Fibroblast of villous mesenchyme (primary cell): Measurements from ENCODE around the gene DPAGT1. TPM values are rescaled to one million over a fixed set of nuclear protein-coding genes. Genes with fewer than 3 reads are reported as not detected.

ENCODE experiments used
- DNase-seq: peaks from one replicate; pipeline ENCODE4 v3.0.0-alpha.2; 2010; ENCODE audit warnings: low read depth
- H3K4me3 ChIP-seq: 2 replicates; pipeline ENCODE4 v1.5.1; 2011; ENCODE audit warnings: low read depth, mild to moderate bottlenecking, low read length
- CTCF ChIP-seq: IDR thresholded peaks from 2 replicates; pipeline ENCODE4 v1.5.1; 2012; ENCODE audit warnings: low read depth, mild to moderate bottlenecking, low read length; ENCODE audit not compliant: insufficient read depth
- total RNA-seq: library from RNA; depleted of rRNA; stranded (reverse); fragments of >200 nt; gene quantifications from 2 replicates; pipeline ENCODE4 v1.2.3, GENCODE V29; 2012

The DPAGT1 gene
- total RNA-seq, 1 donor: 29.4 TPM

GRCh38 chr11:119048644-119049043 lies 53.0 kb downstream of the DPAGT1 start:
- TF ChIP-seq CTCF: no peak
- H3K4me3 ChIP-seq: no peak overlapping the region
- DNase-seq: no peak

DNA sequence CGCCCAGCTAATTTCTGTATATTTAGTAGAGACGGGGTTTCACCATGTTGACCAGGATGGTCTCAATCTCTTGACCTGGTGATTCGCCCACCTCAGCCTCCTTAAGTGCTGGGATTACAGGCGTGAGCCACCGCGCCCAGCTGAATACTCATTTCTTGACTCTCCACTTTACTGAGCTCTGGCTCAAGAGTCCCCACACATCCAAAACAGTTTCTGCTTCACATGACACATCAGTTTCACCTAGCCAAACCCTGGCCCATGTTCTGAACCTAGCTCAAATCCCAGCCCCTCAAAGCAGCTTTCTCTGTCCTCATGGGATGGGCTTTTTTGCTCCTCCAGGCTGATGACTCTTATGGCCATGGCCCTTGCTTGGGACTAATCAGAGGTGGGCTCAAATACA lies 54.4 kb downstream of the DPAGT1 start:
- no peak for TF ChIP-seq CTCF
- DNase-seq: no peak

More for the DNA sequence above, 54.4 kb downstream of the DPAGT1 start:
- H3K4me3 ChIP-seq: no peak overlapping the region

Other genes starting within 250 kb of the DPAGT1 start
- not detected in 2 replicates for gene CXCR5, start 218.0 kb downstream of the DPAGT1 start, total RNA-seq
- 28.9 and 29.0 TPM in 2 replicates for gene BCL9L, start 175.9 kb downstream of the DPAGT1 start, total RNA-seq
- not detected in 2 replicates for gene UPK2, start 145.6 kb downstream of the DPAGT1 start, total RNA-seq
- not detected in 2 replicates for gene FOXR1, start 130.1 kb downstream of the DPAGT1 start, total RNA-seq
- gene CENATAC, start 103.7 kb downstream of the DPAGT1 start, total RNA-seq: 34.5 and 42.8 TPM in 2 replicates
- gene RPS25, start 83.5 kb downstream of the DPAGT1 start, total RNA-seq: 886 and 914 TPM in 2 replicates
- gene TRAPPC4, start 83.1 kb downstream of the DPAGT1 start, total RNA-seq: 55.4 and 94.6 TPM in 2 replicates
- gene SLC37A4, start 71.0 kb downstream of the DPAGT1 start, total RNA-seq: 9.5 and 13.2 TPM in 2 replicates
- 155 and 174 TPM in 2 replicates for gene HYOU1, start 44.6 kb downstream of the DPAGT1 start, total RNA-seq
- gene VPS11, start 34.0 kb downstream of the DPAGT1 start, total RNA-seq: 24.2 and 24.6 TPM in 2 replicates
- gene HMBS, start 17.0 kb downstream of the DPAGT1 start, total RNA-seq: 11.2 and 13.2 TPM in 2 replicates
- gene C2CD2L, start 5.5 kb upstream of the DPAGT1 start, total RNA-seq: 4.5 and 5.6 TPM in 2 replicates
- gene HINFP, start 19.7 kb upstream of the DPAGT1 start, total RNA-seq: 18.6 and 20.3 TPM in 2 replicates
- under 0.01 and 0.86 TPM in 2 replicates for gene ABCG4, start 47.2 kb upstream of the DPAGT1 start, total RNA-seq
- gene NLRX1, start 66.9 kb upstream of the DPAGT1 start, total RNA-seq: 16.4 and 17.7 TPM in 2 replicates
- gene NHERF4, start 83.6 kb upstream of the DPAGT1 start, total RNA-seq: not detected in 2 replicates
- 13.2 and 20.7 TPM in 2 replicates for gene CBL, start 104.5 kb upstream of the DPAGT1 start, total RNA-seq
- gene MCAM, start 215.3 kb upstream of the DPAGT1 start, total RNA-seq: 77.3 and 86.4 TPM in 2 replicates
- gene RNF26, start 232.7 kb upstream of the DPAGT1 start, total RNA-seq: 5.2 and 5.8 TPM in 2 replicates
- gene C1QTNF5, start 239.0 kb upstream of the DPAGT1 start, total RNA-seq: 6.5 and 13.5 TPM in 2 replicates
- gene MFRP, start 244.9 kb upstream of the DPAGT1 start, total RNA-seq: under 0.01 TPM in 1 of 2 replicates, not detected in the other